GM13977 (cell line): ENCODE results near the gene CDK5R2.

Experiments used
- DNase-seq: peaks from one replicate; pipeline ENCODE4 v3.0.0; 2012; ENCODE audit warnings: low spot score
- CTCF ChIP-seq: IDR thresholded peaks from 2 replicates; pipeline ENCODE4 v1.5.1; 2012; ENCODE audit warnings: mild to moderate bottlenecking, control low read depth; ENCODE audit not compliant: insufficient read depth; ENCODE audit errors: extremely low read depth, missing control alignments
- in situ Hi-C: fragments of 300-500 bp; cut with MboI; formaldehyde crosslinking; loops from one replicate; pipeline ENCODE4 v1.12.0; 2022; ENCODE audit warnings: low sequenced_read_pairs, low pct_unique_long_range_greater_than_20kb, mixed read lengths, inconsistent platforms; ENCODE audit not compliant: unreplicated experiment

Gene CDK5R2

GRCh38 chr2:218961229-218961628, 1.8 kb downstream of the CDK5R2 start:
- in situ Hi-C loops: no loop called here
- DNase-seq: no peak
- TF ChIP-seq CTCF: no peak

- TF ChIP-seq CTCF: no peak
- peak; percentile 51 for DNase-seq
- in situ Hi-C loops: no loop called here
Measured at GRCh38 chr2:218961651-218962570, 2.4 kb downstream of the CDK5R2 start.

GRCh38 chr2:218962859-218963492, 3.5 kb downstream of the CDK5R2 start:
- in situ Hi-C loops: no loop called here
- TF ChIP-seq CTCF: no peak
- DNase-seq: peak; percentile 62

- TF ChIP-seq CTCF: no peak
- DNase-seq: no peak
- in situ Hi-C loops: no loop called here
Measured at GRCh38 chr2:218963601-218964000, 4.1 kb downstream of the CDK5R2 start.

- no peak for DNase-seq
- TF ChIP-seq CTCF: no peak
- in situ Hi-C loops: no loop called here
Measured at GRCh38 chr2:218964041-218964771, 4.7 kb downstream of the CDK5R2 start.

- in situ Hi-C loops: loop anchor here (10.0 kb wide), 1 partner anchor 106 kb away; no protein-coding TSS in a partner anchor
- no peak for TF ChIP-seq CTCF
Measured at GRCh38 chr2:218970894-218971293, 11.4 kb downstream of the CDK5R2 start.

More at GRCh38 chr2:218970894-218971293, 11.4 kb downstream of the CDK5R2 start:
- no peak for DNase-seq
